Esophagus muscularis mucosa (tissue), 3 donors: ENCODE data around the gene TMA7.

Experiments used
- CTCF ChIP-seq, 3 experiments: fragments of 200-600 bp in 2 of 3; fragments of 450-650 bp in 1 of 3; sonication (generic) in 2 of 3; IDR thresholded peaks; one replicate each; pipeline ENCODE4 v1.5.1; 2017 to 2019; ENCODE audit warnings: antibody characterized with exemption in 3 of 3, mild to moderate bottlenecking in 2 of 3, moderate library complexity in 1 of 3
- POLR2A ChIP-seq: fragments of 450-650 bp; IDR thresholded peaks from one replicate; pipeline ENCODE4 v1.6.1; 2017; ENCODE audit warnings: antibody characterized with exemption, moderate library complexity, mild to moderate bottlenecking, low read depth
- POLR2AphosphoS5 ChIP-seq, 2 donors: sonication (generic); formaldehyde crosslinking; IDR thresholded peaks; one replicate each; pipeline ENCODE4 v1.6.1; 2017; ENCODE audit warnings: antibody characterized with exemption in 2 of 2

GRCh38 chr3:48465531-48466378 is 25.7 kb downstream of the TMA7 start:
- TF ChIP-seq POLR2A (peak; percentile 66), CTCF (IDR thresholded peaks at IDR 0.05) (peak; percentile 81 to 91 (median 90)), POLR2AphosphoS5 (IDR thresholded peaks at IDR 0.05) (peak; percentile 89 to 95)
